Measurements from ENCODE around the gene SHISA6.

Gene SHISA6

GRCh38 chr17:11612956-11613355 is 371.9 kb downstream of the SHISA6 start:
- DNase-seq (ENCODE audit: low read depth) = no peak
- no peak for TF ChIP-seq CTCF (IDR thresholded peaks at IDR 0.05; ENCODE audit: insufficient read depth, low read depth, low read length, missing control alignments)
- H3K4me3 ChIP-seq (ENCODE audit: low read depth, low read length) = no peak overlapping the region
